Activated CD8-positive, alpha-beta memory T cell treated with anti-CD3 and anti-CD28 coated beads, Interleukin-2, amount 50 U/mL, for 1 hour (primary cell): Measurements from ENCODE around the gene BPIFB6.

Experiments
- DNase-seq: peaks from one replicate; pipeline ENCODE4 v3.0.0-alpha.2; 2020; ENCODE audit errors: extremely low read depth

BPIFB6 gene

GRCh38 chr20:33016581-33017109 is 14.8 kb upstream of the BPIFB6 start:
- no peak for DNase-seq

GRCh38 chr20:33017542-33017941 is 13.9 kb upstream of the BPIFB6 start:
- DNase-seq = no peak

- no peak for DNase-seq
Observed at GRCh38 chr20:33018169-33018931, 13.1 kb upstream of the BPIFB6 start.

- no peak for DNase-seq
Observed at GRCh38 chr20:33019465-33020277, 11.8 kb upstream of the BPIFB6 start.

- no peak for DNase-seq
Observed at GRCh38 chr20:33020278-33021161, 10.9 kb upstream of the BPIFB6 start.

- no peak for DNase-seq
Observed at GRCh38 chr20:33021879-33022278, 9.6 kb upstream of the BPIFB6 start.

- no peak for DNase-seq
Observed at GRCh38 chr20:33022289-33022688, 9.2 kb upstream of the BPIFB6 start.

GRCh38 chr20:33022694-33023438 is 8.6 kb upstream of the BPIFB6 start:
- no peak for DNase-seq

- no peak for DNase-seq
Observed at GRCh38 chr20:33023439-33024242, 7.8 kb upstream of the BPIFB6 start.

GRCh38 chr20:33024243-33024560 is 7.2 kb upstream of the BPIFB6 start:
- no peak for DNase-seq

GRCh38 chr20:33024609-33025317 is 6.7 kb upstream of the BPIFB6 start:
- DNase-seq = no peak

GRCh38 chr20:33025318-33025876 is 6.1 kb upstream of the BPIFB6 start:
- DNase-seq = no peak

GRCh38 chr20:33026072-33026778 is 5.2 kb upstream of the BPIFB6 start:
- DNase-seq = no peak

GRCh38 chr20:33026779-33027759 is 4.4 kb upstream of the BPIFB6 start:
- no peak for DNase-seq

GRCh38 chr20:33027769-33028751 is 3.4 kb upstream of the BPIFB6 start:
- no peak for DNase-seq

GRCh38 chr20:33028875-33029274 is 2.6 kb upstream of the BPIFB6 start:
- DNase-seq = no peak
